ENCODE measurements around the gene GAGE1. TPM values are rescaled to one million over a fixed set of nuclear protein-coding genes. Genes with fewer than 3 reads are reported as not detected.
"Not testable (repeated sequence)": the region's sequence is repeated elsewhere in the genome, so short reads cannot be mapped to it uniquely, and the experiment has no call there.

GAGE1 gene
- total and polyA plus RNA-seq, 2 donors (not counting 1 experiment from before 2014, with no cell fraction given) = not detected

DNA sequence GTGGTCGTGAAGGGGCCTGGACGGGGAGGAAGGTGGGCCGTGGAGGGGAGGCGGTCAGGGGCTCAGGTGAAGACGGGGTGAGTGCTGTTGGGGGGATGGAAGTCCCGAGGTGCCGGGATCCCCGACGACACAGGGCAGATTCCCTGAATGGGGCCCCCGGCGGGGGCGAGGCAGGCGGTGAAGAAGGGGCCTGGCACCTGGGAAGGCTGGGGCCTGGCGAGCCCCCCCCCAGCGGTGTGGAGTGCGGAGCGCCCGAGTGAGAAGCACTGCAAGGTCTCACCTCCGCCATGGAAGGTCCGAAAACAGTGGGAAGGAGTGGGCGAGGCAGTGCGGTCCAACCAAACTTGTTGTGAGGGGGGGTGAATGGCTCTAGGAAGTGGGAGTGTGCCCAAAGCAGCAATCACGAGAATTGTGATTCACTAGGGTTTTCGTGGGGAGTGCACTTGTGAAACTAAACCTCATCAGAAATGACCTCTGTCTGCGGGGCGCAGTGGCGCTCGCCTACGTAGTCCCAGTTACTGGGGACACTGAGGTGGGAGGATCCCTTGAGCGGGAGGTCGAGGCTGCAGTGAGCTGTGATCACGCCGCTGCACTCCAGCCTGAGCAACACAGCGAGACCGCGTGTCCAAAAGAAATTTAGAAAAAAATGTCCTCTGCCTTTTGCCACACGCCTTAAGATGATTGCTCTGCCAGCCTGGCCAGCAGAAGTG is 8.9 kb upstream of the GAGE1 start:
- H3K9me3 ChIP-seq (ENCODE audit: control extremely low read depth in 1 of 3, control insufficient read depth in 2 of 3, insufficient read depth in 1 of 3, low read length in 2 of 3); H4K20me1 ChIP-seq (ENCODE audit: control insufficient read depth, insufficient read depth, low read length, poor library complexity, severe bottlenecking); H3K27ac ChIP-seq (ENCODE audit: low read length in 2 of 2); CTCF ChIA-PET; POLR2A ChIA-PET; H3K4me1 Mint-ChIP-seq; H2AFZ ChIP-seq (ENCODE audit: insufficient read depth, low read depth, low read length, poor library complexity, severe bottlenecking); H3K79me2 ChIP-seq (ENCODE audit: control insufficient read depth, insufficient read depth, low read length); H3K4me3 Mint-ChIP-seq; H3K4me1 ChIP-seq (ENCODE audit: control insufficient read depth in 2 of 2, insufficient read depth in 2 of 2, low read length in 2 of 2); H3K4me2 ChIP-seq (replicated peaks; ENCODE audit: low read depth, low read length, poor library complexity, severe bottlenecking); H3K27me3 ChIP-seq (replicated peaks in 1 of 4; ENCODE audit: control extremely low read depth in 1 of 4, control insufficient read depth in 3 of 4, insufficient read depth in 4 of 4, low read length in 3 of 4); H3K9ac ChIP-seq (ENCODE audit: low read length); H3K27ac Mint-ChIP-seq; H3K27me3 Mint-ChIP-seq; H3K36me3 ChIP-seq (replicated peaks in 1 of 2; ENCODE audit: control extremely low read depth in 1 of 2, control insufficient read depth in 1 of 2, extremely low read depth in 1 of 2, insufficient read depth in 2 of 2, low read length in 1 of 2); intact Hi-C loops (cut with micrococcal nuclease); ATAC-seq (ENCODE audit: low read depth); DNase-seq; H3K4me3 ChIP-seq (ENCODE audit: control extremely low read depth in 1 of 5, extremely low read depth in 1 of 5, insufficient read depth in 1 of 5, low read depth in 2 of 5, low read length in 4 of 5); H3K9me3 Mint-ChIP-seq (ENCODE audit: insufficient read depth): not testable (repeated sequence)
- WGBS (ENCODE audit: insufficient coverage) = 96% methylated on average over 8 of the region's 37 CpGs

DNA sequence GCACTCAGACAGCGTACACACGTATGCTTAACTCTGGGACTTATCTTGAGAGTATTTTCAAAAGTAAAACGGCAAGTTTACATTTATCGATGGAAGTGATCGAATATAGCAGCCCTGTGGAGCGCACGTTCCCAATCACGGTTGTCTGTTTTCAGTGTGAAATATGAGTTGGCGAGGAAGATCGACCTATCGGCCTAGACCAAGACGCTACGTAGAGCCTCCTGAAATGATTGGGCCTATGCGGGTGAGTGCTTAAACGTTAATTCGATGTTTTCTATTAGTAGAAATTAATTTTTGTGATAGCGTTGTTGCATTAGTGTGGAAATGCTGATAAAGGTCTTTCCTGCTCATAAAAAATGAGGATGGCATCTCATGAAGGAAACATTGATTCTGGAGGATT is 8.3 kb upstream of the GAGE1 start:
- WGBS (ENCODE audit: insufficient coverage) = no CpG with 5 or more reads among the region's 17 CpGs
- not testable (repeated sequence) for H3K4me1 Mint-ChIP-seq

More for the DNA sequence above, 8.3 kb upstream of the GAGE1 start:
- intact Hi-C loops (cut with micrococcal nuclease); H3K4me1 ChIP-seq (ENCODE audit: control insufficient read depth in 2 of 2, insufficient read depth in 2 of 2, low read length in 2 of 2); H3K27ac ChIP-seq (ENCODE audit: low read length in 2 of 2); H3K36me3 ChIP-seq (replicated peaks in 1 of 2; ENCODE audit: control extremely low read depth in 1 of 2, control insufficient read depth in 1 of 2, extremely low read depth in 1 of 2, insufficient read depth in 2 of 2, low read length in 1 of 2); CTCF ChIA-PET; H3K4me3 ChIP-seq (ENCODE audit: control extremely low read depth in 1 of 5, extremely low read depth in 1 of 5, insufficient read depth in 1 of 5, low read depth in 2 of 5, low read length in 4 of 5); H2AFZ ChIP-seq (ENCODE audit: insufficient read depth, low read depth, low read length, poor library complexity, severe bottlenecking); H3K27ac Mint-ChIP-seq; H3K27me3 ChIP-seq (replicated peaks in 1 of 4; ENCODE audit: control extremely low read depth in 1 of 4, control insufficient read depth in 3 of 4, insufficient read depth in 4 of 4, low read length in 3 of 4); POLR2A ChIA-PET; H3K27me3 Mint-ChIP-seq; H3K4me2 ChIP-seq (replicated peaks; ENCODE audit: low read depth, low read length, poor library complexity, severe bottlenecking); H3K9me3 Mint-ChIP-seq (ENCODE audit: insufficient read depth); H3K4me3 Mint-ChIP-seq; H4K20me1 ChIP-seq (ENCODE audit: control insufficient read depth, insufficient read depth, low read length, poor library complexity, severe bottlenecking); H3K79me2 ChIP-seq (ENCODE audit: control insufficient read depth, insufficient read depth, low read length); H3K9ac ChIP-seq (ENCODE audit: low read length); H3K9me3 ChIP-seq (ENCODE audit: control extremely low read depth in 1 of 3, control insufficient read depth in 2 of 3, insufficient read depth in 1 of 3, low read length in 2 of 3); ATAC-seq (ENCODE audit: low read depth); DNase-seq: not testable (repeated sequence)
